ENCODE measurements around the gene CEP20.

DNA sequence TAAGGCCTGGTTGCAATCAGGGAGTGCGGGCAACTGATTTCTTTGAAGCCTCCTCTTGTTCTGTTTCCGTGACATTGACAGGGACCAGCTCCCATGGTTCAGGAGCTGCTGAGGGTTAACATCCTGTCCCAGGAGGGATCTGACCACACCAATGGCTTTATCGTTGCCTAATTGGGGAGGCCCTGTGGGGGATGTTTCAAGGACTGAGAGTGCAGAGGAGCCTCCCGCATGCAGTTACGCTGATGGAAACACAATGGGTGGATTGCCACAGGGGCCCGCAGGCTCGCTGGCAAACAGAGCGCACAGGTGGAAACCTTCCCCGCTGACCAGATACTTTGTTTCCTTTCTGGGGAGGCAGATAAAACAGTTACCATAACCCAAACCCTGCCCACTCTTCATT is 37.2 kb upstream of the CEP20 start:
- TF ChIP-seq POLR2A (IDR thresholded peaks at IDR 0.05): no peak
- TF ChIP-seq, protein P1, sequence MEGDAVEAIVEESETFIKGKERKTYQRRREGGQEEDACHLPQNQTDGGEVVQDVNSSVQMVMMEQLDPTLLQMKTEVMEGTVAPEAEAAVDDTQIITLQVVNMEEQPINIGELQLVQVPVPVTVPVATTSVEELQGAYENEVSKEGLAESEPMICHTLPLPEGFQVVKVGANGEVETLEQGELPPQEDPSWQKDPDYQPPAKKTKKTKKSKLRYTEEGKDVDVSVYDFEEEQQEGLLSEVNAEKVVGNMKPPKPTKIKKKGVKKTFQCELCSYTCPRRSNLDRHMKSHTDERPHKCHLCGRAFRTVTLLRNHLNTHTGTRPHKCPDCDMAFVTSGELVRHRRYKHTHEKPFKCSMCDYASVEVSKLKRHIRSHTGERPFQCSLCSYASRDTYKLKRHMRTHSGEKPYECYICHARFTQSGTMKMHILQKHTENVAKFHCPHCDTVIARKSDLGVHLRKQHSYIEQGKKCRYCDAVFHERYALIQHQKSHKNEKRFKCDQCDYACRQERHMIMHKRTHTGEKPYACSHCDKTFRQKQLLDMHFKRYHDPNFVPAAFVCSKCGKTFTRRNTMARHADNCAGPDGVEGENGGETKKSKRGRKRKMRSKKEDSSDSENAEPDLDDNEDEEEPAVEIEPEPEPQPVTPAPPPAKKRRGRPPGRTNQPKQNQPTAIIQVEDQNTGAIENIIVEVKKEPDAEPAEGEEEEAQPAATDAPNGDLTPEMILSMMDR (IDR thresholded peaks at IDR 0.05): no peak
